Measurements from ENCODE around the gene ACAD10.

GRCh38 chr12:111785651-111786050 is 99.8 kb downstream of the ACAD10 start:
- TF ChIP-seq CTCF (IDR thresholded peaks at IDR 0.05) (no peak), POLR2A (IDR thresholded peaks at IDR 0.05) (no peak)

Measured in testis (tissue), 2 donors.